Fibroblast of mammary gland (primary cell): Measurements from ENCODE around the gene RNF10.

Source experiments
- DNase-seq: peaks from one replicate; pipeline ENCODE4 v3.0.0-alpha.2; 2010; ENCODE audit warnings: low read depth
- H3K4me3 ChIP-seq: 2 replicates; pipeline ENCODE4 v1.5.1; 2011; ENCODE audit warnings: low read depth, mild to moderate bottlenecking, low read length, moderate library complexity; ENCODE audit not compliant: control insufficient read depth
- TF ChIP-seq, protein P1 (sequence below): conservative IDR thresholded peaks from 2 replicates; pipeline ENCODE4 v1.5.1; 2011; ENCODE audit warnings: low read depth, low read length, inconsistent platforms; ENCODE audit not compliant: control insufficient read depth, insufficient read depth

RNF10 gene

DNA sequence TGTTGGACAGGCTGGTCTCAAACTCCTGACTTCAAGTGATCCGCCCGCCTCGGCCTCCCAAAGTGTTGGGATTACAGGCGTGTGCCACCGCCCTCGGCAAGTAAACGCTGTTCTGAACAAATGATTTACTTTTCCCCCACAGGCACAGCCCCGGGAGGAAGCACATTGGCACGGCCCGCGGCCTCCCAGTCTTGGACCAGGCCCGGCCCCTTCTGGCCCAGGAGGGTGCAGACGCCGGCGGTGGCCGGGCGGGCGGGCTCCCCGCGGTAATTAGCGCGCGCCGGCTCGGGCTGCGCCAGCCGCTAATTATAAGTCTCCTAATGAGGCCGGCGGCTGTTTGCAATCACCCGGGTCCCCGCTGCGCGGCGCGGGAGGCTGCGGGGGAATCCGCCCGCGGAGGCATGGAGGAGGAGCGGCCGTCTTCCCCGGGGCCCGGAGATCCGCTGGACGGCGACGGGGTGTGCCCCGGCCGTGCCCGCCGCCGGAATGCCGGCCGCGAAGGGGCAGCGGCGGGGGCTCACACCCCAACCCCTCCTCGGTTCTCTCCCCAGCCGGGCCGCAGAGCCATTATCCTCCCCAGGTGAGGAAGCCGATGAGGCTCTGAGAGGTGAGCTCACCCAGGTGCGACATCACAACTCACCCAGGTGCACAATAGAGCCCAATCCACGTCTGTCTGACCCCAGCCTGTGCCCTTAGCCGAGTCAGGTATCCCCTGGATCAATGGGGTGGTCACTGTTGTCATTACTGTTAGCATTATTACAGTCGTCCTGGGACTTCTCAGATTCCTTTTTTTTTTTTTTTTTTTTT is 50.4 kb downstream of the RNF10 start:
- peak; percentile 19 for DNase-seq
- TF ChIP-seq, protein P1, sequence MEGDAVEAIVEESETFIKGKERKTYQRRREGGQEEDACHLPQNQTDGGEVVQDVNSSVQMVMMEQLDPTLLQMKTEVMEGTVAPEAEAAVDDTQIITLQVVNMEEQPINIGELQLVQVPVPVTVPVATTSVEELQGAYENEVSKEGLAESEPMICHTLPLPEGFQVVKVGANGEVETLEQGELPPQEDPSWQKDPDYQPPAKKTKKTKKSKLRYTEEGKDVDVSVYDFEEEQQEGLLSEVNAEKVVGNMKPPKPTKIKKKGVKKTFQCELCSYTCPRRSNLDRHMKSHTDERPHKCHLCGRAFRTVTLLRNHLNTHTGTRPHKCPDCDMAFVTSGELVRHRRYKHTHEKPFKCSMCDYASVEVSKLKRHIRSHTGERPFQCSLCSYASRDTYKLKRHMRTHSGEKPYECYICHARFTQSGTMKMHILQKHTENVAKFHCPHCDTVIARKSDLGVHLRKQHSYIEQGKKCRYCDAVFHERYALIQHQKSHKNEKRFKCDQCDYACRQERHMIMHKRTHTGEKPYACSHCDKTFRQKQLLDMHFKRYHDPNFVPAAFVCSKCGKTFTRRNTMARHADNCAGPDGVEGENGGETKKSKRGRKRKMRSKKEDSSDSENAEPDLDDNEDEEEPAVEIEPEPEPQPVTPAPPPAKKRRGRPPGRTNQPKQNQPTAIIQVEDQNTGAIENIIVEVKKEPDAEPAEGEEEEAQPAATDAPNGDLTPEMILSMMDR = no peak
- H3K4me3 ChIP-seq = peak overlapping the region; percentile 20

DNA sequence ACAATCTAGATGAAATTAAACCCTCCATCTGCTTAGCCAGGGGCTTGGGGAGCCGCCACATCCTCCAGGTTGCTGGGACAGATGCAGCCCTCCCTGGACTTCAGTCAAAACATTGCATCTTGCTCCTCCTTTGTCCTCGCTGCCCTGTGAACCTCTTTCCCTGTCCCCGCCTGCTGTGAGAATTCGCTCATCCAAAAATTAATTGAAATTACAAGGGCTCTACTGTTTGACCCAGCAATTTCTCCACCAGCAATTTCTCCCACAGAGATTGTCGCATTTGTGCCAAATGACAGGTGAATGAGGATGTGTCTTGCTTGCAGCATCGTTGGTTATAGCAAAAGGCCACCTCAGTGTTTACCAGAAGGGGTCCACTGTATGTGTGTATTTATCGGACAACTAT is 52.0 kb downstream of the RNF10 start:
- TF ChIP-seq, protein P1 = no peak
- no peak for DNase-seq
- H3K4me3 ChIP-seq = no peak overlapping the region

DNA sequence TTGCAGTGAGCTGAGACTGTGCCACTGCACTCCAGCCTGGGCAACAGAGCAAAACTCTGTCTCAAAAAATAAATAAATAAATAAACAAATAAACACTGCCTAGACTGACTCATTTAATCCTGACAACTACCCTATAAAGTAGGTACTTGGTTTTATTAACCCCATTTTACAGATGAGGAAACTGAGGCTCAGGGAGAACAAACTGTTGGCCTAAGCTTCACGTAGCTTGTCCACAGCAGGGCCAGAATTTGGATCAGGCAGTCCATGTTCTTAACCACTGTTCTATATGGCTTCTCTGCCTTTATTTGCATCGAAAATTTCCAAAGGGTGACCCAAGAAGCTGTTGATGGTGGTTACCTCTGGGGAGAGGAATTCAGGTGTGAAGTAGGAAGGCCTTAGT is 52.7 kb downstream of the RNF10 start:
- H3K4me3 ChIP-seq = no peak overlapping the region
- no peak for DNase-seq
- TF ChIP-seq, protein P1 = no peak

- no peak overlapping the region for H3K4me3 ChIP-seq
Measured at GRCh38 chr12:120588371-120588770, 54.2 kb downstream of the RNF10 start.

DNA sequence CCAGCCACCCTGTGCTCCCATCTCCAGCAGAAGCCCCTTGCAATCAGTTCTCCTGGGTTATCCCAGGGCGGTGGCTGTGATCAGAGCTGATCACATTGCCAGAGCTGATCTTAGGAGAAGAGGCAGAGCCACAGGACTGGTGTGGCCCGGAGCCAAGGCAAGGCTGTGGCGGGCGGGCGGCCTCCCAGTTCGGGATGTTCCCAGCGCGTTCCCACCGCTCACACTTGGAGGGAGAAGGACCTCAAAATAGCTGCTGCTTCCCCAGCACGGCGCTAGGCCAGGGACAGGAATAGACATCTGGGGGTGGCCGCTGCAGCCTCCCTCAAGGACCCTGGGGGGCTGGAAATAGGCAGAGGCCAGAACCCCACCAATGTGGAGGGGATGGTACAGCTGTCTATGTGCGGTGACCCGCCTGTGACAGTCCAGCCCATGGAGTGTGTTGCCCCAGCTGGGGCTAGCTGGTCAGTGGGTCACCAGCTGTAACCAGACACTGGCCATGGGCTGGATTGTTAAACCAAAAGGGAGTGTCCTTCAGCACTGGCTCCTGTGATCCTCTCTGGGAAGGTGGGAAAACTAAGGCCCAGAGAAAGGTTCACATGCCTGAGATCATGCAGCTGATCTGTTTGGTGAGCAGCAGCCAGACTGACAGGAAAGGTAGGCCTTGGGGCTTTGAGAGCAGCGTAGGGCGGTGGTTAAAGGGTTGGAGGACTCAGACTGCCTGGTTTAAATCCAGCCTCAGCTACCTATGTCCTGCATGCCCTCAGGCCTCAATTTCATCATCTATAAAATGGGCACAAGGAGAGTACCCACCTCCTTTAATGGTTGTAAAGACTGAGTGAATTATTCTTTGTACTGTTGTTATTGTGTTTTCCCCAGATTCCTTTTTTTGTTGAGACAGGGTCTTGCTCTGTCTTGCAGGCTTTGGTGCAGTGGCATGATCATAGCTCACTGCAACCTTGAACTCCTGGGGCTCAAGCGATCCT is 55.1 kb downstream of the RNF10 start:
- no peak overlapping the region for H3K4me3 ChIP-seq
- TF ChIP-seq, protein P1 = no peak
- no peak for DNase-seq

More at GRCh38 chr12:120588371-120588770, 54.2 kb downstream of the RNF10 start:
- no peak for DNase-seq
- TF ChIP-seq, protein P1 = no peak

GRCh38 chr12:120590741-120591407 is 56.7 kb downstream of the RNF10 start:
- TF ChIP-seq, protein P1 = no peak
- DNase-seq = no peak
- no peak overlapping the region for H3K4me3 ChIP-seq
